ENCODE measurements around the gene TMEM200A. TPM values are rescaled to one million over a fixed set of nuclear protein-coding genes. Genes with fewer than 3 reads are reported as not detected.

The TMEM200A gene
- total and polyA plus RNA-seq, 10 of the 15 experiments (the other 5 are each of a cell fraction or from before 2014, with no cell fraction given): 5.5 to 12.4 (median 9.6) TPM

GRCh38 chr6:130368576-130368975, 2.8 kb downstream of the TMEM200A start:
- H3K36me3 ChIP-seq (ENCODE audit: control insufficient read depth in 2 of 2, insufficient read depth in 2 of 2, low read length in 1 of 2): no peaks in the 10 kb centered on the region
- FAIRE-seq (no peak), ATAC-seq (peak; percentile 12; the same call in 1 of the 3 replicates), DNase-seq (ENCODE audit: low read depth, low spot score) (no peak)
- no peak overlapping the region for H3K27ac ChIP-seq (ENCODE audit: control insufficient read depth, insufficient read depth)
- H2AFZ ChIP-seq (ENCODE audit: control insufficient read depth, low read depth, low read length): no peak overlapping the region
- H3K27me3 ChIP-seq (replicated peaks in 1 of 2; ENCODE audit: control insufficient read depth in 2 of 2, insufficient read depth in 2 of 2, low read length in 1 of 2): peaks cover 0 to 7% of the 10 kb centered on the region in 2 experiments; a peak in 1 of 4 replicates
- RAD21 ChIA-PET (ENCODE audit: unreplicated experiment): interaction anchor here (0.9 to 7.4 kb wide), 14 partner anchors 12 to 330 kb away, joined by 3 to 57 read pairs (median 5); no protein-coding TSS in a partner anchor
- H3K4me3 ChIP-seq: no peak overlapping the region
- H3K9me3 ChIP-seq (replicated peaks; ENCODE audit: control insufficient read depth, insufficient read depth, low read length): no peaks in the 10 kb centered on the region
- no peaks in the 10 kb centered on the region for H3K4me1 ChIP-seq (ENCODE audit: control insufficient read depth, insufficient read depth, low read length)
- SMC1A ChIA-PET (ENCODE audit: uncharacterized antibody, unreplicated experiment): interaction anchor here (0.6 to 3.5 kb wide), 26 partner anchors 8 to 474 kb away, joined by 3 to 18 read pairs (median 5); no protein-coding TSS in a partner anchor
- TF ChIP-seq SIN3A (IDR thresholded peaks at IDR 0.05; ENCODE audit: low read depth, low read length) (no peak), BMI1 (IDR thresholded peaks at IDR 0.05; ENCODE audit: borderline replicate concordance) (no peak), HDAC6 (IDR thresholded peaks at IDR 0.05; ENCODE audit: unreplicated experiment) (no peak), SUZ12 (IDR thresholded peaks at IDR 0.05; ENCODE audit: unreplicated experiment) (no peak), SREBF2 (IDR thresholded peaks at IDR 0.05; ENCODE audit: low read length) (no peak), BACH1 (IDR thresholded peaks at IDR 0.05; ENCODE audit: borderline replicate concordance) (no peak)
- TF ChIP-seq, protein P1, sequence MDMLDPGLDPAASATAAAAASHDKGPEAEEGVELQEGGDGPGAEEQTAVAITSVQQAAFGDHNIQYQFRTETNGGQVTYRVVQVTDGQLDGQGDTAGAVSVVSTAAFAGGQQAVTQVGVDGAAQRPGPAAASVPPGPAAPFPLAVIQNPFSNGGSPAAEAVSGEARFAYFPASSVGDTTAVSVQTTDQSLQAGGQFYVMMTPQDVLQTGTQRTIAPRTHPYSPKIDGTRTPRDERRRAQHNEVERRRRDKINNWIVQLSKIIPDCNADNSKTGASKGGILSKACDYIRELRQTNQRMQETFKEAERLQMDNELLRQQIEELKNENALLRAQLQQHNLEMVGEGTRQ (IDR thresholded peaks at IDR 0.05; ENCODE audit: borderline replicate concordance, low read depth, low read length): no peak
- no peaks in the 10 kb centered on the region for H3K79me2 ChIP-seq (ENCODE audit: control insufficient read depth, insufficient read depth, low read length)
- in situ Hi-C loops (cut with MboI) (no loop called here), intact Hi-C loops (cut with micrococcal nuclease; ENCODE audit: unreplicated experiment) (loop anchor here (5.0 kb wide), 1 partner anchor 149 kb away; no protein-coding TSS in a partner anchor)
- no TSS peak for BruUV-seq (replicated peaks)
- no peak overlapping the region for H3K4me2 ChIP-seq (ENCODE audit: control insufficient read depth, insufficient read depth)
- H4K20me1 ChIP-seq (ENCODE audit: control insufficient read depth, insufficient read depth): no peaks in the 10 kb centered on the region
- H3K9ac ChIP-seq (ENCODE audit: control insufficient read depth, insufficient read depth, low read length): no peak overlapping the region
- 78% methylated on average over 1 of the region's 1 CpG for WGBS (ENCODE audit: insufficient coverage, insufficient replicate concordance, low lambda C conversion rate, missing lambda C conversion rate)
- POLR2A ChIA-PET: interaction anchor here (0.7 to 2.0 kb wide), 6 partner anchors 9 to 330 kb away, joined by 3 to 6 read pairs (median 4); no protein-coding TSS in a partner anchor
- CTCF ChIA-PET: interaction anchor here (1.1 to 4.1 kb wide), 11 partner anchors 11 to 329 kb away, joined by 3 to 32 read pairs (median 4); no protein-coding TSS in a partner anchor
